ENCODE measurements around the gene TBC1D17.

The TBC1D17 gene

DNA sequence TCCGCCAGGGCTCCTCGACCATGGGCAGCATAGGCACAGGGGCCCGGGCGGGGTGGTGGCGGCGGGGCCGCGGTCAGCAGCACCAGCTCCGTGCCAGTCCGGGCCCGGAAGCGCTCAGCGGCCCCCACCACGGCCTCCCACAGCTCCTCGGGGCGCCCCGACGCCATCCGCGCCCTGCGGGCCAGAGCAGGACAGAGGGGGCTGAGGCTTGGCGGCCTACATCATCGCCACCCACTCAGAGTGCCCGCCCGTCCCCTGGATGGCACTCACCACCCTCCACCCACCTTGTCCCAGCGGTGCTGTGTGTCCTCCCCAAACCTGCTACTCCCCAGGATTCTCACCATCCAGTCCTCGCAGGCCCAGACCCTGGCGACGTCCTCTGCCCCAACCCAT, 4.4 kb upstream of the TBC1D17 start:
- Histone ChIP-seq H3K4me3 (ENCODE audit: insufficient read depth, low read length, poor library complexity, severe bottlenecking) (no peak overlapping the region), H3K4me2 (ENCODE audit: low read depth, low read length, poor library complexity, severe bottlenecking) (no peak overlapping the region), H4K20me1 (ENCODE audit: low read depth, low read length) (no peaks in the 10 kb centered on the region), H3K9me2 (replicated peaks; ENCODE audit: insufficient read depth, low read length) (no peaks in the 10 kb centered on the region), H3F3A (ENCODE audit: insufficient read depth) (0 out of 2 replicates have a peak, but pooled peaks cover 15% of the 10 kb centered on the region), H2AFZ (ENCODE audit: low read depth, low read length, severe bottlenecking) (no peak overlapping the region), H3K27ac (ENCODE audit: low read depth, low read length) (no peak overlapping the region), H3K27me3 (ENCODE audit: low read length) (no peaks in the 10 kb centered on the region), H3K9me3 (ENCODE audit: insufficient read depth, low read length) (0 out of 2 replicates have a peak, but pooled peaks cover 3% of the 10 kb centered on the region), H3K79me2 (ENCODE audit: insufficient read depth, low read length) (peaks cover 9% of the 10 kb centered on the region; the same call in 1 of the 2 replicates), H3K36me3 (ENCODE audit: low read length) (no peaks in the 10 kb centered on the region), H3K9ac (ENCODE audit: low read length) (no peak overlapping the region)
- TF ChIP-seq, protein P1, sequence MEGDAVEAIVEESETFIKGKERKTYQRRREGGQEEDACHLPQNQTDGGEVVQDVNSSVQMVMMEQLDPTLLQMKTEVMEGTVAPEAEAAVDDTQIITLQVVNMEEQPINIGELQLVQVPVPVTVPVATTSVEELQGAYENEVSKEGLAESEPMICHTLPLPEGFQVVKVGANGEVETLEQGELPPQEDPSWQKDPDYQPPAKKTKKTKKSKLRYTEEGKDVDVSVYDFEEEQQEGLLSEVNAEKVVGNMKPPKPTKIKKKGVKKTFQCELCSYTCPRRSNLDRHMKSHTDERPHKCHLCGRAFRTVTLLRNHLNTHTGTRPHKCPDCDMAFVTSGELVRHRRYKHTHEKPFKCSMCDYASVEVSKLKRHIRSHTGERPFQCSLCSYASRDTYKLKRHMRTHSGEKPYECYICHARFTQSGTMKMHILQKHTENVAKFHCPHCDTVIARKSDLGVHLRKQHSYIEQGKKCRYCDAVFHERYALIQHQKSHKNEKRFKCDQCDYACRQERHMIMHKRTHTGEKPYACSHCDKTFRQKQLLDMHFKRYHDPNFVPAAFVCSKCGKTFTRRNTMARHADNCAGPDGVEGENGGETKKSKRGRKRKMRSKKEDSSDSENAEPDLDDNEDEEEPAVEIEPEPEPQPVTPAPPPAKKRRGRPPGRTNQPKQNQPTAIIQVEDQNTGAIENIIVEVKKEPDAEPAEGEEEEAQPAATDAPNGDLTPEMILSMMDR (IDR thresholded peaks at IDR 0.05; ENCODE audit: insufficient read depth, low read length, poor library complexity, severe bottlenecking): no peak
- TF ChIP-seq EZH2phosphoT487 (conservative IDR thresholded peaks at IDR 0.05; ENCODE audit: low read length): no peak

DNA sequence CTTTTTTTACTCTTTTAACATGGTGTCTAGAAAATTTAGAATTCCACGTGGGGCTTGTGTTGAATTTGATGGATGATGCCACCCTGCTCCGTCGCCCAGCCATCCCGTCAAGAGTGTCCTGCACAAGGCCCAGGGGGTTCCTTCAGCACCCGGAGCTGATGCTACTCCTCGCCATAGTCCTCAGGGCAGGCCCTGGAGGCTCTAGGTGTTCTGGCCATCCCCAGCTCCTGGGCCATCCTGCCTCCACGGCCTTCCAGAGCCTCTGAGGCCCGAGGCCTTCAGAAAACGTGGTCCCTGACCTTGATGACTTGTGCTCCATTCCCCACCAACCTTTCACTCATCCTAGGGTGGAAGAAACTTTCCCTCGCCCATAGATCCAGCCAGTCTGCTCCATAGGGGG, 3.7 kb upstream of the TBC1D17 start:
- no peaks in the 10 kb centered on the region for H3K27me3 ChIP-seq (ENCODE audit: low read length)
- H3K9me3 ChIP-seq (ENCODE audit: insufficient read depth, low read length): no peaks in the 10 kb centered on the region
- no peak overlapping the region for H3K4me3 ChIP-seq (ENCODE audit: insufficient read depth, low read length, poor library complexity, severe bottlenecking)
- H4K20me1 ChIP-seq (ENCODE audit: low read depth, low read length): no peaks in the 10 kb centered on the region
- no peak overlapping the region for H3K9ac ChIP-seq (ENCODE audit: low read length)
- H3K27ac ChIP-seq (ENCODE audit: low read depth, low read length): no peak overlapping the region
- H3K79me2 ChIP-seq (ENCODE audit: insufficient read depth, low read length): peaks cover 9% of the 10 kb centered on the region; the same call in 1 of the 2 replicates
- TF ChIP-seq EZH2phosphoT487 (conservative IDR thresholded peaks at IDR 0.05; ENCODE audit: low read length): no peak
- TF ChIP-seq, protein P1 (IDR thresholded peaks at IDR 0.05; ENCODE audit: insufficient read depth, low read length, poor library complexity, severe bottlenecking): no peak
- H2AFZ ChIP-seq (ENCODE audit: low read depth, low read length, severe bottlenecking): no peak overlapping the region
- no peak overlapping the region for H3K4me2 ChIP-seq (ENCODE audit: low read depth, low read length, poor library complexity, severe bottlenecking)
- no peaks in the 10 kb centered on the region for H3K36me3 ChIP-seq (ENCODE audit: low read length)
- no peaks in the 10 kb centered on the region for H3K9me2 ChIP-seq (replicated peaks; ENCODE audit: insufficient read depth, low read length)
- H3F3A ChIP-seq (ENCODE audit: insufficient read depth): 0 out of 2 replicates have a peak, but pooled peaks cover 8% of the 10 kb centered on the region

DNA sequence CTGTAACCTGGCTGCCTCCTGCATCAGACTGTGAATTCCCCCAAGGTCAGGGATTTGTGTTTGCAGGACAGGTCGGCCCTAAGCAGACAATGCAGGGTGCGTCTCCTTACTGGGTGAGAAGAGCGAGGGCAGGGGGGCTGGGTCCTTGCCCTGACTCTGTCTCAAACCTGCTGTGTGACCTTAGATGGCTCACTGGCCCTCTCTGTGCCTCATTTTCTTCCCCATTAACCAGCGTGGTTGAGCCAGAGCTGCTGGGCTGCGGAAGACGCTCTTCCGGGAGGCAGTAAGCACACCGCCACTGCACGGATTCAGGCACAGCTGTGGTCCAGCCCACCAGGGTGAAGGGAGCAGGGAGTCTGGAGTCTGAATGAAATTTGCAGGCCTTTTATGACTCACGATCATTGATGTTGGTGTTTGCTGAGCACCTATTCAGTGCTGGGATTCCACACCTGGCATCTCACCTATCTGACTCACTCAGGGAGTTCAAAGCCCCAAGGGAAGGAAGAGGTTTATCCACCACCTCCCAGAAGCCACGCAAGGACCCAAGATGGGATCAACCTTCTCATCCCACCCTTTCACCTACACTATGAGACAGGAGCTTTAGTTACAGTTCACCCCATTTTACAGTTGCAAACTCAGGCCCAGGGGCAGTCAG, 2.9 kb upstream of the TBC1D17 start:
- no peaks in the 10 kb centered on the region for H4K20me1 ChIP-seq (ENCODE audit: low read depth, low read length)
- H3K4me2 ChIP-seq (ENCODE audit: low read depth, low read length, poor library complexity, severe bottlenecking): peak overlapping the region; percentile 91
- H3K27me3 ChIP-seq (ENCODE audit: low read length): no peaks in the 10 kb centered on the region
- H3K9me3 ChIP-seq (ENCODE audit: insufficient read depth, low read length): no peaks in the 10 kb centered on the region
- 0 out of 2 replicates have a peak, but pooled peaks cover 6% of the 10 kb centered on the region for H3F3A ChIP-seq (ENCODE audit: insufficient read depth)
- H3K9me2 ChIP-seq (replicated peaks; ENCODE audit: insufficient read depth, low read length): no peaks in the 10 kb centered on the region
- H3K9ac ChIP-seq (ENCODE audit: low read length): no peak overlapping the region; the same call in 1 of the 2 replicates
- no peaks in the 10 kb centered on the region for H3K36me3 ChIP-seq (ENCODE audit: low read length)
- TF ChIP-seq, protein P1 (IDR thresholded peaks at IDR 0.05; ENCODE audit: insufficient read depth, low read length, poor library complexity, severe bottlenecking): no peak
- no peak for TF ChIP-seq EZH2phosphoT487 (conservative IDR thresholded peaks at IDR 0.05; ENCODE audit: low read length)
- no peak overlapping the region for H3K27ac ChIP-seq (ENCODE audit: low read depth, low read length)
- no peak overlapping the region for H2AFZ ChIP-seq (ENCODE audit: low read depth, low read length, severe bottlenecking)
- no peak overlapping the region for H3K4me3 ChIP-seq (ENCODE audit: insufficient read depth, low read length, poor library complexity, severe bottlenecking)
- H3K79me2 ChIP-seq (ENCODE audit: insufficient read depth, low read length): peaks cover 9% of the 10 kb centered on the region; the same call in 1 of the 2 replicates

Data from SU-DHL-6 (cell line).